Stimulated activated CD4-positive, alpha-beta T cell treated with anti-CD3 and anti-CD28 coated beads, TNF-alpha, amount 100 ng/mL, for 24 hours (primary cell): Measurements from ENCODE around the gene CIB1.
"Not testable (repeated sequence)": the region's sequence is repeated elsewhere in the genome, so short reads cannot be mapped to it uniquely, and the experiment has no call there.

Source experiments
- DNase-seq, 3 experiments: peaks; one replicate each; pipeline ENCODE4 v3.0.0-alpha.2; 2020; ENCODE audit warnings: low read depth in 3 of 3

CIB1 gene

DNA sequence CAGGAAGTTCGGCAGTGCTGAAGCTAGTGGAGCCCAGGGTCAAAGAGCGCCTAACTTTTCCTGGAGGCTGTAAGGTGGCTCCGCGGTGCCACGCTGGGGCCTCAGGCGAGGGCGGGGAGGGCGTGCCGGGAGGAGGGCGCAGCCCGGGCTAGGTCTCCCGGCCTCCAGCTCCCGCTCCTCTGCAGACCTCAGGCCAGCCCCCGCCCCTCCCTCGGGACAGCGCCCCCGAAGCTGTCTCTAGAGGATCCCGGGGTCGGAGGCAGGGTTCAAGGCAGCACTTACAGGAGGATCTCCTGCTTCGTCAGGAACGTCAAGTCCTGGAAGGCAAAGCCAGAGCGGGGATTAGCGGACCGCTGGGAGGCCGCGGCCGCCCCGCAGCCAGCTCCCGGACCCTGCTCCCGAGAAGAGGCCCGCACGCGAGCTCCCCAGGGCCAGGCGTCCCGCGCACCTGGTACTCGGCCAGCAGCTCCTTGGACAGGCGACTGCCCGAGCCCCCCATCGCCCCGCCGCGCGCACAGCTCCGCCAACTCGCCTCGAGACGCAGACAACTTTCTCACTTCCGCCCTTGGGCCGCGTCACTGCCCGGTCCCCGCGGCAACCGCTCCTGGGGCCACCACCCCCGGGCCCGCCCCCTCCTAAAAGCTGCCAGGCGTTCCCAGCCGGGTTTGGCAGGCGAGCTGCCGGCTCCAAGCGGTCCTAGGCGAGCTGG lies at the start of gene CIB1:
Gene CIB1, minus strand, starts transcription at position 555 of the 709 bp plus-strand sequence. Its CDS starts 56 bp downstream, at position 499.
- DNase-seq = peak; percentile 93 to 98 (median 95)

DNA sequence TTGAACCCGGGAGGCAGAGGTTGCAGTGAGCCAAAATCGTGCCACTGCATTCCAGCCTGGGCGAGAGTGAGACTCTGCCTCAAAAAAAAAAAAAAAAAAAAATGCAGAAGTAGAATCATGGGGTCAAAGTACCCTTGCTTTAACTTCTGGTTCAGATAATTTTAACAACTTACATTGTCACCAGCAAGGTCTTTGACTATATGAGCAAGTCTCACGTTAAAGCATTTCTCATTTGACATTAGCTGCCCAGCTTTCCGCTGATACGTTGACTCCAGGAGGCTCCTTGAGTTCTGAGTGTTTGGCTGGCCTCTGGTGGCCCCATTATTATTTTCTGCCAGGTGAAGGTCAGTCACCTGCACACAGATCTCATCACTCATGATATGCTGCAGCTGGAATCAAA lies 47.9 kb upstream of the CIB1 start:
- DNase-seq = not testable (repeated sequence)

DNA sequence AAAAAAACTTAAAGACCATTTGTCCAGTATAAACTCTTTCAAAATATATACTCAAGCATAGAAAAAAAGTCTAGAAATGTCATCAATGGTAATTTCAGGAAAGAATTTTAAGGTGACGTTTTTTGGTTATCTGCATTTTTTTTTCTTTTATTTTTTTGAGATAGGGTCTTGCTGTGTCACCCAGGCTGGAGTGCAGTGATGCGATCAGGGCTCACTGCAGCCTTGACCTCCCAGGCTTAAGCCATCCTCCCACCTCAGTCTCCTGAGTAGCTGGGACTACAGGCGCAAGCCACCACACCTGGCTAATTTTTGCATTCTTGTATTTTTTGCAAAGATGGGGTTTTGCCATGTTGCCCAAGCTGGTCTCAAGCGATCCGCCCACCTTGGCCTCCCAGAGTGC lies 47.0 kb upstream of the CIB1 start:
- DNase-seq = not testable (repeated sequence)

DNA sequence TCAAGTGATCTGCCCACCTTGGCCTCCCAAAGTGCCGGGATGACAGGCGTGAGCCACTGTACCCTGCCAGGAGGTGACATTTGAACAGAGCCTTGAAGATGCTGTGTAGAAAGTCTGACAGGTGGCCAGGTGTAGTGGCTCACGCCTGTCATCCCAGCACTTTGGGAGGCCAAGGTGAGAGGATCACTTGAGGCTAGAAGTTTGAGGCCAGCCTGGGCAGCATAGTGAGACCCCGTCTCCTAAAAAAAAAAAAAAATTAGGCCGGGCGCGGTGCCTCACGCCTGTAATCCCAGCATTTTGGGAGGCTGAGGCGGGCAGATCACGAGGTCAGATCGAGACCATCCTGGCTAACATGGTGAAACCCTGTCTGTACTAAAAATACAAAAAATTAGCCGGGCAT lies 44.7 kb upstream of the CIB1 start:
- DNase-seq = not testable (repeated sequence)

DNA sequence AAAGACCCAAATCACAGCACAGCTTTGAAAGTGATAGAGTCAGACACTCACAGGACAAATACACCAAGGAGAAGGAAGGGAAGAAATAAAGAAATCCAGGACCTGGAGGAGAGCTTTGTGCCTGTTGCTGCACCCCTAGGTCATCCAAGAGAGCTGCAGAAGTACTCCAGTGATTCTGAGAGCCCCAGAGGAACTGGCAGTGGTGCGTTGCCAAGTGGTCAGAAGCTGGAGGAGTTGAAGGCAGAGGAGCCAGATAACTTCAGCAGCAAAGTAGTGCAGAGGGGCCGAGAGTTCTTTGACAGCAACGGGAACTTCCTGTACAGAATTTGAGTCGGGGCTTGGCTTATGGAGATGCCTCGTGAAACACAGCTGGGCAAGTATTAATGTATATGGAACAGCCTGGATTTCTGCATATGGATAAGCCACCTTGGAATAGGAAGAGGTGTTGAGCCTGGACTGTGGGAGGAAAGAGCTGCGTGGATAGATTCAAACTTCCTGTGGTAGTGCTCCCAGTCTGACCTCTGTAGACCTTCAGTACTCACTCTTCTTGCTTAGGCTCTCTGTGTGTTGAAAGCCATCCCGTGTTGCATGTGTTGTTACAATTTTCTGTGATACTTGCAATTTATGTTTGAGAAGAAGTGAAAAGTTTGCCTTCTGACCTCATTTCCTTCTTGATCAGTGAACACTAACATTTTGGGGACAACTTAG lies 37.9 kb upstream of the CIB1 start:
- no peak for DNase-seq

DNA sequence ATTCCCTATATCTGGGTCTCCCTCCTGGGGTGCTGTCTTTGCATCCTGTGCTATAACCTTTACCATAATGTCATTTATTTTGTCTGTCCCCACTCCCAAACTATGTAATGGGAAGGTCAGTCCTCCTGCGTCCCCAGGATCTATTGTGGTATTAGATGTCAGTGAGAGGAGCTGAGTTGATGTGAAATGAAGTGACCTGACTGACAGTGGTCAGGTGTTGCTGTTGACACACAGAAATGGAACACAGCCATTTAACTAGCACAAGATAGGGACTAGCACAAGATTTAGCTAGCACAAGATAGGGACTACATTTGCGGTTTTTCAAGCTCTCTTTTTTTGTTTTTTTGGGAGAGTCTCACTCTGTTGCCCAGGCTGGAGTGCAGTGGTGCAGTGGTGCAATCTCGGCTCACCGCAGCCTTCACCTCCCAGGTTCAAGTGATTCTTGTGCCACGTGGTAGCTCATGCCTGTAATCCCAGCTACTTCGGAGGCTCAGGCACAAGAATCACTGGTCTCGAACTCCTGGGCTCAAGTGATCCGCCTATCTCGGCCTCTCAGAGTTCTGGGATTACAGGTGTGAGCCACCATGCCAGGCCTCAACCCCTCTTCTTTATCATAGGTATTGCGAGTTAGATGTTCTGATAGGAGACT lies 36.9 kb upstream of the CIB1 start:
- DNase-seq = no peak

DNA sequence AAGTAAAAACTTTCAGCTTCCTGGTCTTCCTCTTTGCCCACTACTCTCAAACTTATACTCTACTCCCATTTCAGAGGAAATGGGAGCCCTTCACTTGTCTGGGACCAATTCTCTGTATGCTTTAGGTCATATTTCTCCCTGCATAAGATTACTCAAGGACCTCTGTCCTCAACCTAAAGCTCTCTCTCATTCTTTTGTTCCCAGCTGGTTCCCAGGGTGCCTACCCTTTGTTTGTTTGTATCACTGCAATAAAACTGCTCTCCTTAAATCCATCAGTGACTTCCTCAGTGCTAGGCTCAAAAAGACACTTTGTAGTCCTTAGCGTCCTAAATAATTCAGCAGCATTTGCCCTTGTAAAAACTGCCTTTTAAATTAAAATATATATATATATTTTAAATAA lies 34.7 kb upstream of the CIB1 start:
- DNase-seq = no peak

DNA sequence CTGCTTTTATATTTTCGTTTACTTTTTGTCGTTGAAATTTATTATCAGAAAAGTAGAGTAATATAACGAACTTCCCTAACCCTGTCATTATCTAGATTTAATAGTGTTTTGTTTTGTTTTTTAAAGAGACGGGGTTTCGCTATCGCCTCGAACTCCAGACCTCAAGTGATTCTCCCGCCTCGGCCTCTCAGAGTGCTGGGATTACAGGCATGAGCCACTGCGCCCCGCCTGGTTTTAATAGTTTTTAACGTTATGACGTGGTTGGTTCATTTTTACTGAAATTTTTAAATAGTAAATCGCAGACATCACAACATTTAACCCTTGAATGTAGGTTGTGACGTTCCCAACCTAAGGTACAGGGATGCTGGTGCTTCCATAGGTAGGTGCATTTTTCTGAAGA lies 32.7 kb upstream of the CIB1 start:
- DNase-seq = peak in 1 of 3 experiments; percentile 21

DNA sequence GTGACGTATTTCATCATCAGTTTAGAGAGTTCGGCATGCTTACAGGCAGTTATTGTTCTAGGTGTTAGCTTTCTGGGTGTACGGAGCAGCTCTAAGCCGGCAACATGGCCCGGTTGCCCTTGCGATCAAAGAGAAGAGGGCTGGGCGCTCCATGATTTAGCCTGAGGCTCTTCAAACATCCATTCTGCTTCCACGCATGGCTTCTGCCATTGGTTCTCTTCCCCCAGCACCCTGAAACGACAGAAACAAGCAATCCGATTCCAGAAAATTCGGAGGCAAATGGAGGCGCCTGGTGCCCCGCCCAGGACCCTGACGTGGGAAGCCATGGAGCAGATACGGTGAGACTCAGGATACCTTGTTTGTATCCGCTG lies 32.3 kb upstream of the CIB1 start:
- peak in 2 of 3 experiments; percentile 27 to 51 for DNase-seq

DNA sequence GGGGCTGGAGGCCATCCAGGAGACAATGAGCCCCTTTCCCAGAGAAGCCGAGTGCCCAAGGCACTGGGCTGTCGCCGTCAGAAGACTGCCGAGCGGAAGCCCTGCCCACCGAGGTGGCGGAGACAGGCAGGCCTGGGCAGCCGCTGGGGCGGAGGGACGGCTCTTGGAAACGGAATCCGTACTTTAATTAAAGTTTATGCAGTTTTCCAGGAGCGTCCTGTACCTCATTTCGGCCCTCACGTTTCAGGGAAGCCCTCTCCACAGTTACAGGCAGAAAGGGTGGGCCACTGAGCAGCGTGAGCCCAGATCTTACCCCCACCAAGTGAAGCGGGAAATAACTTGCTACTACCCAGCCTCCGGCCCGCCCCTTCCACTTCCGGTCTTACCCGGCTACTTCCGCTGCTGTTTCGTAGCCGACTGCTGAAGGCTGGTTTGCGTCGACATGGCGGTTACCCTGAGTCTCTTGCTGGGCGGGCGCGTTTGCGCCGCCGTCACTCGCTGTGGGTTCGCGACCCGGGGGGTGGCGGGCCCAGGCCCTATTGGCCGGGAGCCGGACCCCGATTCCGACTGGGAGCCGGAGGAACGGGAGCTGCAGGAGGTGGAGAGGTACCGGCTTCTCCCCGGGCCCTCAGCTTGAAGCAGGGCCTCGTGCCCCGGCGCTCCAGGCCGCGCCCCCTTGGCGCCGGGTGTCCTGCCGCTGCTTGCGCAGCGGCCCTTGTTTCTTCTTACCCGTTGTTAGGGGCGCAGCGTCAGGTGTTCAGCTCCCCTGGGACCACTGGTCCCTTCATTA lies 31.7 kb upstream of the CIB1 start, which contains the start of gene NGRN:
Gene NGRN, plus strand, starts transcription at position 402 of the 790 bp plus-strand sequence. Its CDS starts 41 bp downstream, at position 443.
- peak; percentile 87 to 93 (median 87) for DNase-seq

DNA sequence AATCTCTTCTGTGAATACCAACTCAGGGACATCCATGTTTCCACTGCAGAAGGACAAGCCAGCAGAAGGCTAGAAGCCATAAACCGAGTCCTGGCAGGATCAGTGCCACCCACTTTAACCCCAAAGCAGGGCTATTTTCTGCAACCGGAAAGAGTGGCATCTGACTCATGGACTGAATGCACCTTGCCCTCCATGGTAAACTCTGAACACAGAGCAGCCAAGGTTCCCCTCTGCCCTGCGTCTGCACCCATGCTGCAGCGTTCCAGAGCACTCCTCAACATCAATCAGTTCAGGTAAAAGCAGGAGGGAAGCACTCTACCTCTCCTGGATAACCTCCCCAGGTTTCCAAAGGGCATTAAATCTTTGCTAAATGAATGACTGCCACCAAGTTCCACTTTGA lies 30.9 kb upstream of the CIB1 start:
- peak in 1 of 3 experiments; percentile 26 for DNase-seq

DNA sequence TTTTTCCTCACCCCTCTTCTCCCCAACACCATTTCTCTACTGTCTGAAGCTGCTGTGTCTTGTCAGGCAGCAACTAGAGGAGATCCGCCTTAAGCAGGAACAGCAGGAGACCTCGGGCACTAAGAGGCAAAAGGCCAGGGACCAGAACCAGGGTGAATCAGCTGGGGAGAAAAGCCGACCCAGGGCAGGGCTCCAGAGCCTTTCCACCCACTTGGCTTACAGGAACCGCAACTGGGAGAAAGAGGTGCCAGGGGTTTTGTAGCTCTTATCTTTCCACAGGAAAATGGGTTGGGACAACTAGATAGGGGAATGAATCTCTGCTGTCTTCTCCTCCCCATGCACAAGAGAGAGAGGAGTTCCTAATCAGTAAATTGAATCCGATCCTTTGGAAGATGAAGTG lies 28.7 kb upstream of the CIB1 start:
- no peak for DNase-seq

DNA sequence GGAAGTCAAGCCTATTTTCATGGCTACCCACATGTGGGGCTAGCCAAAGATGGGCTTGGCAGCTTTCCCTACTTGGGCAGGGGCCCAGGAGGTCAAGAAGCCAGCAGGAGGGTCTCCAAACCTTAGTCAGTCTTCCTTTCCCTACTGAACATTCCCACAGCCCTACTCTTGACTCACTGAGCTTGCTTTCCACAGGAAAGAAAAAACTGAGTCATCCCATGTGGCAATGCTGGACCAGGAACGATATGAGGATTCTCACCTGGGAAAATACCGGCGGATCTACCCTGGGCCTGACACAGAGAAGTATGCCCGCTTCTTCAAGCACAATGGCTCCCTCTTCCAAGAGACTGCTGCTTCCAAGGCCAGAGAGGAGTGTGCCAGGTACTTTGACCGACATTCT lies 28.1 kb upstream of the CIB1 start:
- no peak for DNase-seq

DNA sequence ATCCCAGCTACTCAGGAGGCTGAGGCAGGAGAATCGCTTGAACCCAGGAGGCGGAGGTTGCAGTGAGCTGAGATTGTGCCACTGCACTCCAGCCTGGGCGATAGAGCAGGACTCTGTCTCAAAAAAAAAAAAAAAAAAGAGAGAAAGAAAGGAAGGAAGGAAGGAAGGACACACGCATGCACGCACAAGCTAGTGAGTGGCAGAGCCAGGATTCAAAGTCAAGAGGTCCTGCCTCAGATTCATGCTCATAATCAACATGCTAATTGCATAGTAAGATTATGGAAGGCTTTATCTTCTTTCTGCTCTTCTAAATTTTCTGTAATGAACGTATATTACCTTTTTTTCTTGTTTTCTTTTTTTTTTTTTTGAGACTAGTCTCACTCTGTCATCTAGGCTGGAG lies 27.0 kb upstream of the CIB1 start:
- not testable (repeated sequence) for DNase-seq

DNA sequence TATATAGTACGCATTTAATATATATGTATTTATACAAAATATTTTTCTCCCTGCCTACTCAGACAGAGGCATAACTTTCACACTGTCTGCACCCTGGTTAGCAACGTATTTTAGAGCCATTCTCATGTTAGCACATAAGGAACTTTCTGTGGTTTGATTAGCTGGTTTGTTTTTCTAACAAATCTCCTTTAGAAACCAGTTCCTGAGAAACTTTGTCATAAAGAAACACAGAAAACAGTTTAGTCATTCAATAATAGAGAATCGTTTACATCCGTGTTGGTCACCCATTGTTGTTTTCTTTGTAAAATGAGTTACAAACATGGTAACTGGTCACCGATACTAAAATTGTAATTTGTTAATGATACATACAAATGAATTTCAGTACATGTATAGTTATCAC lies 25.8 kb upstream of the CIB1 start:
- no peak for DNase-seq

DNA sequence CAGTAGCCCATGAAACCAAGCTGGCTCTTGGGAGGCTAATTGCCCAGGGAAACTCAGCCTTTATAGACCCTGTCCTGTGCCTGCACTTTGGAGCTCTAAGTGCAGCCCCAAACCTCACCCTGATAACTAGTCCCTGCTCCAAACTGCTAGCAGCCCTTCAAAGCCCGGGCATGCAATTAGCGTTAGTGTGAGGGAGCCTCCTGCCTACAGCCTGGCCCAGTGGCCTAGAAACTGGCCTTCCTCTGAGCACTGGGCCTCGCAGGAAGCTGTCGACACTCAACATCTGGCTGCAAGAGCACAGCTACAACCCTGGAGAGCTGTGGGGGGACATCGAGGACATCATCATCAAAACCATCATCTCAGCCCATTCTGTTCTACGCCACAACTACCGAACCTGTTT lies 24.0 kb upstream of the CIB1 start:
- DNase-seq = no peak

DNA sequence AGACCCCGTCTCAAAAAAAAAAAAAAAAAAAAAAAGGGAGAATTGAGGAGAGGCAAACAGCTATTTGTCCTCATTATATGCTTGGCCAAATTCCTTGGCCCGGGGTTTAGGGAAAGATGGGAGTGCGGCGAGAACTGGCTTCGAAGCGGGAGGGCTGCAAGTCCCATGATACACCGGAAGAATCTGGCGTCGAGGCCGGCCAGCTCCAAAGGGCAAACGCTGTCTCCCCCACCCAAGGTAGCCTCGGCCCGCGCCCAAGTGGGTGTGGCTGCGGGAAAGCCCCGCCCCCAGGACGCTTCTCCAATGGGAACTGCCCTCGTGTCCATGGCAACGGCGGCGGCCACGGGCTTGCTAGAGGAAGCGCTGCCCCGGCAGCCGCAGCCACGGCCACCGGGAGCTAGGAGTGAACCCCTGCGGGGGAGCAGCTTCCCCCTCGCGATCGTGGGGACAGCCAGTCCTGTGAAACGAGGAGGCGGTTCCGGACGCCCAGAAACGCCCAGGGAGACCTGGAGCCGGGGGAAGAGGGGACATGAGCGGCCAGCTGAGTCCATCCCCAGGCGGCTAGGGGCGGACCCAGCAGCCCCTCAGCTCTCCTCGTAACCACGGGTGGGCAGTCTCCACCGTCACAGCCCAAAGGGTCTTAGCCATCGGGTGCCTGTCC lies 15.6 kb upstream of the CIB1 start, which contains the start of gene TTLL13:
Gene TTLL13, plus strand, starts transcription at position 354 of the 661 bp plus-strand sequence. CDS start 1,075 bp downstream, outside the sequence.
- DNase-seq = peak; percentile 60 to 91 (median 76)

DNA sequence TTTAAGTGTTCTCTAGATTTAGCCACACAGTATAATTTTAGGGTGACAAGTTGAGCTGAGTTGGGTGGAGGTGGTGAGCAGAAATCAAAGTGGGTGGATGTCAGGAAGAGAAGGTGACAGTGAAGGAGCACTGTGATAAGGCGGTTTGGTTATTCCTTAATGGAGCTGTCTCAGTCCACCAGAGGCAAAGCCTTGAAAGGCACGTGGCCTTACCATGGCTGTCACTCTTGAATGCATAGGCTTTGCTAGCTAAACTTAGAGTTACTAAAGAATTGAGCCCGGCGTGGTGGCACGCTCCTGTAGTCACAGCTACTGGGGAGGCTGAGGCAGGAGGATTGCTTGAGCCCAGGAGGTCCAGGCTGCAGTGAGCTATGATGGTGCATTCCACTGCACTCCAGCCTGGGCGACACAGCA lies 15.1 kb upstream of the CIB1 start:
- no peak for DNase-seq

DNA sequence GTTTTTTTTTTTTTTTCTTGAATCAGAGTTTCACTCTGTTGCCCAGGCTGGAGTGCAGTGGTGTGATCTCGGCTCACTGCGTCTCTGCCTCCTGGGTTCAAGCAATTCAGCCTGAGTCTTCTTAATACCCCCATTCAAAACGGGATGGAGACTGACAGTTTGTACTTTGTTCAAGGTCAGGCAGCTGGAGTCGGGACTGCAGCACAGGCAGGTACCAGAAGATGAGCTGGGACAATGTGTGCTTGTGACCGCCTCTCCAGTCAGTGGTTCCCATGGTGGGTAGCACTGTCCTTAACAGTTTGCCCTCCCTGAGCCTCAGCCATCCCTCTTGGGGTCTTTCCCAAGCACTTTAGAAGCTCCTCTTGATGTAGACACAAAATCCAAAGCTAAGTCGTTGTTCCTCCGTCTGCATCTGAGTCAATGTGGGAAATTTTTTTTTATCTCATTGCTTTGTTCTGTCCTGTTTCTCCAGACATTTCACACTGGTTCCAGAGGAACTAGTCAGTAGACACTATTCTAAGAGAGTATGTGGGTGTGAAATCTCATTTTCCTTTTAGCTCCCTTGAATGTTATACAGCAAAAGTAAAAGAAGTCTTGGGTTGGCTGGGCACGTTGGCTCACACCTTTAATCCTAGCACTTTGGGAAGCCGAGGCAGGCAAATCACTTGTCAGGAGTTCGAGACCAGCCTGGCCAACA lies 10.3 kb upstream of the CIB1 start:
- no peak for DNase-seq

DNA sequence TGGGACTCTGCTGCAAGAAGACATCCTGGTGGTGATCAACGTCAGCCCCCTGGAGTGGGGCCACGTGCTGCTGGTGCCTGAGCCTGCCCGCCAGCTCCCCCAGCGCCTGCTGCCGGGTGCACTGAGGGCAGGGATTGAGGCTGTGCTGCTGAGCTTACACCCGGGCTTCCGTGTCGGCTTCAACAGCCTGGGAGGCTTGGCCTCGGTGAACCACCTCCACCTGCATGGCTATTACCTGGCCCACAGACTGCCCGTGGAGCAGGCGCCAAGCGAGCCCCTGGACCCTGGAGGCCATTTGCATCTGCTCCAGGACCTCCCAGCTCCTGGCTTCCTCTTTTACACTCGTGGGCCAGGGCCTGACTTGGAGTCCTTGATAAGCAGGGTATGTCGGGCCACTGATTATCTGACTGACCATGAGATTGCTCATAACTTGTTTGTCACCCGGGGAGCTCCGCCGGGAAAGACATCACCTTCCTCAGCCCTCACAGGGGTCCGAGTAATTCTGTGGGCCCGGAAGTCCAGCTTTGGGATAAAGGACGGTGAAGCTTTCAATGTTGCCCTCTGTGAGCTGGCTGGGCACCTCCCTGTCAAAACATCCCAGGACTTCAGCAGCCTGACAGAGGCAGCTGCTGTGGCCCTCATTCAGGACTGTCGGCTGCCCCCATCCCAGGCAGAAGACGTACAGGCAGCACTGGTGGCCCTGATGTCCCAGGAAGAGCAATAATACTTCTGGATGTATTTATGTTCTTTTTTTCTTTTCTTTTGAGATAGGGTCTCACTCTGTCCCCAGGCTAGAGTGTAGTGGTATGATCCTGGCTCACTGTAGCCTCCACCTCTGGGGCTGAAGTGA lies 7.8 kb upstream of the CIB1 start:
- no peak for DNase-seq
